Endothelial cell of hepatic sinusoid (primary cell): ENCODE measurements around the gene BRWD1.
"Not testable (repeated sequence)": the region's sequence is repeated elsewhere in the genome, so short reads cannot be mapped to it uniquely, and the experiment has no call there.

ENCODE experiments used
- in situ Hi-C: cut with HindIII; loops from 2 replicates; pipeline ENCODE4 v1.10.0; 2017; ENCODE audit warnings: low sequenced_read_pairs

BRWD1 gene

GRCh38 chr21:39137248-39138178 lies 175.9 kb downstream of the BRWD1 start:
- in situ Hi-C loops: no loop called here

DNA sequence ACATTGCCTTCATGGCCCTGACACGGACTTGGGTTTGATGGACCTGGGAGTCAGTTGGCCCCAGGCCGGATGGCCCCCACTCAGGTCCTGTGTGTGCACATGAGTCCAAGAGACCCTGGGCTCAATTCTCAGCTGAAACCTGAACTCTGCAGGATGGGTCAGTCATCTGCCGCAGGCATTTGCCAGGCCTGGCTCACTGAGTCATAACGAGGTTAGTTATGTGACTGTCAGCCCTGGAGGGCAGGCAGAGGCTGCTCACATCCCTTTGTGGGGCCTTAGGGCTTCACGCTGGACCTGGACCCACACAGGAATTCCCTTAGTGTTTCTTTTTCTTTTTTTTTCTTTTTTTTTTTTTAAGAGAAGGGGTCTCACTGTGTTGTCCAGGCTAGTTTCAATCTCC lies 176.7 kb downstream of the BRWD1 start:
- in situ Hi-C loops: no loop called here

- in situ Hi-C loops: not testable (repeated sequence)
Observed at GRCh38 chr21:39136138-39136537, 177.3 kb downstream of the BRWD1 start.

- in situ Hi-C loops: no loop called here
Observed at GRCh38 chr21:39134288-39134810, 179.1 kb downstream of the BRWD1 start.
